Hepatic stellate cell (primary cell): ENCODE data around the gene RFK.
"Not testable (repeated sequence)": the region's sequence is repeated elsewhere in the genome, so short reads cannot be mapped to it uniquely, and the experiment has no call there.

Experiments
- DNase-seq: peaks from one replicate; pipeline ENCODE4 v3.0.0; 2011; ENCODE audit warnings: low spot score

The RFK gene

GRCh38 chr9:76370396-76371023 lies 23.7 kb downstream of the RFK start:
- no peak for DNase-seq

GRCh38 chr9:76369583-76369982 lies 24.6 kb downstream of the RFK start:
- DNase-seq: no peak

DNA sequence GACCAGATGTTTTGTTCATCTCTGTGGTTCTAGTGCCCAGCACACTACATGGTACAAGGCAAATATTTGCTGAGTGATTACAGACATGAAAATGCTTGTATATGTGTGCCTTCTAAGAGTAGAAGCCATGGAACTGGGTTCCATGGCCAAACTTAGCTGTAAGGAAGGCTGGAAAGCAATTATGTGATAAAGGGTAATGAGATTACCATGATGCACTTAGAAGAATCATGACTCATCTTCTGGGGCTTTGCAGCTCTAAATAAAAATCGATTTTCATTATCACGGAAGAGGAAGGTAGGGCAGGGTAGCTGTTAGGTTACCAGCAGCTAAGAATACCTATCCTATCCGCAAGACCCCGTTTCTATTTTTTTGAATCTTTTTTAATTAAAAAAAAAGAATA lies 28.0 kb downstream of the RFK start:
- DNase-seq: no peak

- DNase-seq: no peak
Measured at GRCh38 chr9:76365028-76365427, 29.2 kb downstream of the RFK start.

DNA sequence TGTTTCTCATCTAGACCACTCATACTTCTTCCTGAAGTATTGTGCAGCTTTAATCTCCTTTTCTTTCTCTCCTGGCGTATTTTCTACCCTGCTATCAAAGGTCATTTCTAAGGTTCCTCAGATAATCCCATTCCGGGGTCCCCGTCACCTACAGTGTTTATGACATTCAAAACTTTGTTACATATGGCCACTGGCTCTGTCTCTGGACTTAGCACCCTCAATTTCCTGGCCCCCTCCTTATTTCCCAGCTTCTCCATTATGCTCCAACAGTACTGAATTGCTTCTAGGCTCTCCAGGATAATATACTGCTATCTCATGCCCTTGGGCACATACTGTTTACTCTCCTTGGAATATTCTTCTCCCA lies 31.2 kb downstream of the RFK start:
- DNase-seq: no peak

- DNase-seq: not testable (repeated sequence)
Measured at GRCh38 chr9:76362332-76363031, 31.7 kb downstream of the RFK start.

DNA sequence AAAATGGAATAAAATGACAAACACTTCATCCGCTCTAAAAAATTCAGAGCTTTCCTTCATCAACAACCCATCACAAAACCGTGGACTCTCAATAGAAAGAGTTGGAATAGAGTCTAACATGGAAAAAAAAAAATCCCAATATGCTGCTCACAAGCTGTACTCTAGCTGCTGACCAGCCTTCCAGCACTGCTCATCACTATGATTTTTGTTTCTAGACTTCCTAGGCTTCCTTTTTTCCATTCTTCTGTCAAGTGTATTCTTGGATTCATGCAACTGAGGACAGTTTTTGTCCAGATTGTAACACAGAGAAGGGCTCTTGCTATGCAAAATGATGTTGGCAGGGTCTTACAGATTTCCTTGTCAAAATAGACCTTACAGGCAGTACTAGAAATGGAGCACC lies 34.5 kb downstream of the RFK start:
- no peak for DNase-seq

DNA sequence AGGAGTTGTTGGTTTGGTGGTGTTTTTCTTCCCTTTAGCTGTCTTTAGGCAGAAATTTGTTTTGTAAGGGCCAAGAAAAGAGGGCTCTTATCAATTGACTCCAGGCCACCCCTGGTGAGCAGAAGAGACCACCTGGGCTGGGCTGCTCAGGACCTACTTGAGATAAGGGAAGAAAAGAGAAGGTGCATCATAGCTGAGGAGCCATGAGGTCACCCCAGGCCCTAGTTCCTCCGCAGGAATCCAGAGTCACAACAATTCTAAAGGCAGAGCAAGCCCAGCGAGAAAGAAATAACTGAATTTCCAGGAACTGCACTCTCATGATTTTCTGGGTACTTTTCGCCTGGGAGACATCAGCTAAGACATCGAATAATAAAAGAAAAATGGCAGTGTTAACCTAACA lies 34.9 kb downstream of the RFK start:
- DNase-seq: no peak

- DNase-seq: no peak
Measured at GRCh38 chr9:76358628-76359280, 35.5 kb downstream of the RFK start.

GRCh38 chr9:76357555-76357954 lies 36.7 kb downstream of the RFK start:
- no peak for DNase-seq

- no peak for DNase-seq
Measured at GRCh38 chr9:76355886-76356285, 38.3 kb downstream of the RFK start.

DNA sequence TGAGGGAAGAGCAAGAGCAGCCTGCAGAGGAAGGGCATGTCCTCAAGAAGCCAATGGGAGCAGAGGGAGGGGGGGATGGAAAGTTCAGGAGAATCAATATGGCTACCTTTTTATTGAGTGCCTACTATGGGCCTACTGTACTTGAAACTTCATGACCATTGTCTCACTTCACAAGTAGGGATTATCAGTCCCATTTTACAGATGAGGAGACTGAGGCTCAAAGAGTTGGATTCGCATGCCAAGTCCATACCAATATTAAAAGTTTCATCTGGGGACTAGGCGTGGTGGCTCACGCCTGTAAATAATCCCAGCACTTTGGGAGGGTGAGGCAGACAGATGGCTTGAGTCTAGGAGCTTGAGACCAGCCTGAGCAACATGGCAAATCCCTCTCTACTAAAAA lies 40.0 kb downstream of the RFK start:
- no peak for DNase-seq

DNA sequence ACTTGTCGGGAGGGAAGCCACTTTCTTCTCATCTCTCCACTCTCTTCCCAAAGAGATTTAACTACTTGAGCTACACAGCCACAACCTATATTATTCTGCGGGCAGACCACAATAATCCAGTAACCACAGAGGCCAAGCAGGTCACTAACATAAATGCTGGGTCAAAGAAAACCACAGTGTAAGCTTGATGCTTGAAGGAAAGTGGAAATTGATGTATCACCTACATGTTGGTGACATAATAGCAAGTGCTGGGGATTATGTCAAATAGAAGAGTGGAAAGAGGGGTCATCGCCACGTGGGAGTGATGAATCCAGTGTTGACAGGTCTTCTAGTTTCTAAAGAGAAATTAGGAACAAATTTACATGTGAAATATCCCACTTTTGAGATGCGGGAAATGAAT lies 40.9 kb downstream of the RFK start:
- no peak for DNase-seq

DNA sequence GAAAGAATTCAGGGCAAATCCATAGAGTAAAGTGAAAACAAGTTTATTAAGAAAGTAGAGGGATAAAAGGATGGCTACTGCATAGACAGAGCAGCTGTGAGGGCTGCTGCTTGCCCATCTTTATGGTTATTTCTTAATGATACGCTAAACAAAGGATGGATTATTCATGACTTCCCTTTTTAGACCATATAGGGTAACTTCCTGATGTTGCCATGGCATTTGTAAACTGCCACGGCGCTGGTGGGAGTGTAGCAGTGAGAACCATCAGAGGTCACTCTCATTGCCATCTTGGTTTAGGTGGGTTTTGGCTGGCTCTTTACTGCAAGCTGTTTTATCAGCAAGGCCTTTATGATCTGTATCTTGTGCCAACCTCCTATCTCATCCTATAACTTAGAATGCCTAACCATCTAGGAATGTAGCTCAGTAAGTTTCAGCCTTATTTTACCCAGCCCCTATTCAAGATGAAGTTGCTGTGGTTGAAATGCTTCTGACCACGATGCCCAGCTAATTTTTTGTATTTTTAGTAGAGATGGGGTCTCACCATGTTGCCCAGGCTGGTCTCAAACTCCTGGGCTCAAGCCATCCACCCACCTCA lies 42.1 kb downstream of the RFK start:
- no peak for DNase-seq

DNA sequence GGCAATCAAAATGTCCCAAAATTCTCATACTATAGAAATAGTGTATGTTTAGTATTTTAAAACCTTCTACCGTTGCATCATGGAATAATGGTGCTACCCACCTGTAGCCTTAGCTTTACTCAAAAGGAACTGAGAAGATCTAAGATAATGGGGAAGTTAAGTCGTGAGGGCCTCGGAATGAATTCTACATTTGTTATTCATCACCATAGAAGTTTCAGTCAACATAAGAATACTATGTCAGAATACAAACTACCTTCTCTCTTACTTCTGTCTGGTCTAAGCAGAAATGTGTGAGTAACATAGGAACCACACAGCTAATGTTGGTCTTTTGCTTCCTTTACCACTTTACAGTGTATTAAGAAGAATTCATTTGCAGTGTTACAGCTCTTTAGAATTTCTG lies 43.2 kb downstream of the RFK start:
- DNase-seq: no peak

DNA sequence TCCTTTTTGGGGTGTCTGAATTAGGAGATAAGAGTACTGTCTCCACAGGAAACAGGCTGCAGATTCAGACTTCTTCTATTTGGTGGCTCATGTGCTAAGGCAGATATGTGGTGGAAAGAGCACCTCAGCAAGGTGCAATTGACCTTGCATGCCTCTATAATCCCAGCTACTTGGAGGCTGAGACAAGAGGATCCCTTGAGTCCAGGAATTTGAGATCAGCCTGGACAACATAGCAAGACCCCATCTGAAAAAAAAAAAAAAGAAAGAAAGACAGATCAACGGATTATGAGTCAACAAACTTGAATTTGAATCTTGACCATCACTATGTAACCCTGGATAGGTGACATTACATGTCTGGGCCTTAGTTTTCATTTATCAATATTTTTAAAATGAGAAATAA lies 44.4 kb downstream of the RFK start:
- no peak for DNase-seq

DNA sequence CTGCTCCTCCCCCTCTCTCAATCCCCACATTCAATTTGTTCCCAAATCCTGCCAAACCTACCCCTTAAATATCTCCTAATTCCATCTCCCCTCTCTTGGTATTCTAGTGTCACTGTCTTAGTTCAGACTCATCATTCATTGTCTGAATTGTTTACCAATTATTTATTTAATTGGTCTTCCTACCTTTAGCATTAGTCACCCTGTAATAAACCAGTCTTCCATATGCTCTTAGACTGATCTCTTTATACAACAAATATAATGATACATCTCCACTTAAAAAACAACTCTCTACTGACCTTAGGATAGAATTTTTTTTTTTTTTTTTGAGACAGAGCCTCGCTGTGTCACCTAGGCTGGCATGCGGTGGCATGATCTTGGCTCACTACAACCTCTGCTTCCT lies 51.4 kb downstream of the RFK start:
- DNase-seq: no peak

DNA sequence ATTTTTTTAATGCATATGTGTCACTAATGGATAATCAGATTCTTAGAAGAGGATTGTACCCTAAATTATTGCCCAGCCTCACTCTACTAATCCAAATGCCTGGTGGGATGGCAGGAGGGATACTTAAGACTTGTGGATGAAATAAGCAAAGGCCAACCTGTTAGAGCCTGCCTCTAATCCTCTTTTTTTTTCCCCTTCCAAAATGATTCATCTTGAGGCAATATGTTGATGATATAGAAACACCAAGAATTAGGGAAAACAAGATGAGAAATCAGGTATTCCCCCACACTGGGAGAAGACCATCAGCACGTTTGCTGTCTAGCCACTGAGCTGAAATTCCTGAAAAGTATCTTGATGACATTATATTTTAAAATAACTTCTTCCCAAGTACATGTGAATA lies 52.0 kb downstream of the RFK start:
- no peak for DNase-seq

DNA sequence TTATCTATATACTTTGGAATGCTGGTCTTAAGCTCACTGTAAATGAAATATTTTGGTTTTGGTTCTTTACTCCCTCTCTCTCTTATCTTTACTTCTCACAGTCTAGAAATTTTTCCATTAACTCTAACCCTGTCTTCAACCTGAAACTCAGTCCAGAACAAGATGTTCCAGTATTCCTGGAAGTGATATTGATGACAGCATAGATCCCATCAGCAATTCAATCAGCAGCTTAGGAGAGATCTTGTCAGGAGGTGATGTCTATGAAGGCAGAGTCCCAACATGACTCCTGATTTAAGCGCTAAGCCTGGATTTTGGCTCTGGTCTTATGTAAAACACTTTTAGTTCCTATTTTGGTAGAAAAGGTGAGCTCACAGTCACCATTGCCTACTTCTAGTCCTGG lies 52.6 kb downstream of the RFK start:
- no peak for DNase-seq

DNA sequence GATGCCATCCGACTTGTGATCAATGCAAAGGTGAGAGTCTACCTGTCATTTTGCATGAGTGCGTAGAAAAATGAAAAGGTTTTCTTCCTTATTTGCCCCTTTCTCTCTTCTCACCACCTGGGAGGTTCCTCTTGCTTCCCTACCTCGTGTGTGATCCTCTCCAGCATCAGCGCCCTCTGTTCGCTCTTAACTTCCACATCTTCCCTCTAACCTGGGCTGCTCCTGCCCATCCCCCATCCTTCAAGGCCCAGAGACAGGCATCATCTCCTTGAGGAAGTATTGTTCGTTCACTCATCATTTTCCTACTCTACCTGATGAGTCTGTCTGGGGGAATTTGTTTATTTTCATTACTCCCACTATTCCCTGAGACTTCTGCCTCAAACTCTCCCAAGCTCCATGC lies 55.8 kb downstream of the RFK start:
- DNase-seq: no peak

GRCh38 chr9:76336027-76336426 lies 58.2 kb downstream of the RFK start:
- DNase-seq: no peak
